GM19467 (cell line): ENCODE measurements around the gene FRMPD4.

Experiments used
- ATAC-seq: cut with Tn5 transposase; IDR thresholded peaks from one replicate; pipeline ENCODE4 v1.9.1; 2021; ENCODE audit warnings: mild to moderate bottlenecking, moderate library complexity; ENCODE audit not compliant: unreplicated experiment

FRMPD4 gene

DNA sequence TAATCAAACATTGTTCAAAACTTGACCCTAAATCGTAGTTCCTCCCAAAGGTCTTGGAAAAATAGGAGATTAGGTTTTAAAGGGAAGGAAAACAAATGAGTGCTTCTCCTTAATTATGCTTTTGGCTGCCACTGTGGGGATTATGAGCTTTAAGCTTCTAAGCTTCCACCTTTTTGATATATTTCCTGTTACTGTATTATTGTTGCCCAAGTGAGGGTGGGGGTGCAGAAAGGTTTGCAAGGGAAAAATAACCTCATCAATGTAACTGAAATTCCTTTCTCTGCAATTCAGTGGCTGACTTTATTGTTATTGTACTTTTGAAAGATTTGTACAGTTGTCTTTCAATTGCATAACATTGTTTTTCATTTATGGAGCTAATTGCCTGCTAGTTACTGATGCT, 285.1 kb downstream of the FRMPD4 start:
- no peak for ATAC-seq

DNA sequence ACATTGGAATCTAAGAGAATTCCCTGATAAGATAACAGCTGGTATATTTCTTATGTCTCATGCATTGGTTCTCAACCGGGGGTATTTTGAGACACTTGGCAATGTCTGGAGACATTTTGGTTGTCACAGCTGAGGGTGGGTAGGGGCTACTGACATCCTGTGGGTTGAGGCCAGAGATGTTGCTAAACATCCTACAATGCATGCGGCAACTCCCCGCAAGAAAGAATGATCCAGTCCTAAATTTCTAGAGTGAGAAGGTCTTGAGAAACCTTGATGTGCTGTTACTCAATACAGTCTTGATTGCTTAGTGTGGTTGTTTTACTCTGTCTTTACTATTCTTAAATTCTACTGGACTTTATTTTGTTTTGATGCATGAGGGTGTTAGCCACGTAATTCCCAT, 287.2 kb downstream of the FRMPD4 start:
- ATAC-seq = no peak

- ATAC-seq = no peak
Observed at GRCh38 chrX:12426420-12426819, 288.1 kb downstream of the FRMPD4 start.

DNA sequence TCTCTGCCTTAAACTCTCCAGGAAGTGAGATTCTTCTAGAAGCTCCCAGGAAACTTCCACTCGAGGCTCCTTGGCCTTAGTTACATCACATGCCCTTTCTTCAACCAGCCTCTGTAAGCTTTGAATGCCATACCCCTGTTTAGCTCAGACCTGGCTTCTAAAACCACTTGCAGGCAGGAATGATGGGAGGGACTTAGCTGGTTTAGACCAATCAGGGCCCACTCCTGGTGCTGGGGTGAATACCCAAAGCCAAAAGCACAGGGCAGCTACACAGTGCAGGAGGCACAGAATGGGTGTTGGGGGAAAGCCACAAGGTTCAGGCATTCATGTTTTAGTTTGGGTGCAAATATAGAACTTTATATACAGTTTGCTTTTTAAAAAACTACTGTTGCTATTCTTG, 296.2 kb downstream of the FRMPD4 start:
- ATAC-seq = no peak

DNA sequence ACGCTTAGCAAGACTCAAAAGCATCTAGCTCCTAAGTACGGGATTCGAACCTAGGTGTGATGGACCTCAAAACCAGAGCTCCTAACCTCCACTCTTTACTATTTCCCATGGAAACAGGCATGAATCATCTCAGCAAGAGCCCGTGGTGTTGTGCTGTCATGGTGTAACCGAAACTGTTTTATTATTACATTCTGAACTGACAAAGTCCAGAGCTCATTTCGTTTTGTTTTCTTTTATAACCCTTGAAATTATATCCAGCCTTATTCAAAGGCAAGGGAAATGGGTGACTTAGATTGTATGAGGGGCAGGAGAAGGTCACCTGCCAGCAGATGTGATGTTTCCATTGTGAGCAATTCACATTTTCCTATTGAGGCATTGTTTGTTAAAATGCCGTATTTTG, 301.1 kb downstream of the FRMPD4 start:
- no peak for ATAC-seq

GRCh38 chrX:12440246-12440645, 302.0 kb downstream of the FRMPD4 start:
- no peak for ATAC-seq

DNA sequence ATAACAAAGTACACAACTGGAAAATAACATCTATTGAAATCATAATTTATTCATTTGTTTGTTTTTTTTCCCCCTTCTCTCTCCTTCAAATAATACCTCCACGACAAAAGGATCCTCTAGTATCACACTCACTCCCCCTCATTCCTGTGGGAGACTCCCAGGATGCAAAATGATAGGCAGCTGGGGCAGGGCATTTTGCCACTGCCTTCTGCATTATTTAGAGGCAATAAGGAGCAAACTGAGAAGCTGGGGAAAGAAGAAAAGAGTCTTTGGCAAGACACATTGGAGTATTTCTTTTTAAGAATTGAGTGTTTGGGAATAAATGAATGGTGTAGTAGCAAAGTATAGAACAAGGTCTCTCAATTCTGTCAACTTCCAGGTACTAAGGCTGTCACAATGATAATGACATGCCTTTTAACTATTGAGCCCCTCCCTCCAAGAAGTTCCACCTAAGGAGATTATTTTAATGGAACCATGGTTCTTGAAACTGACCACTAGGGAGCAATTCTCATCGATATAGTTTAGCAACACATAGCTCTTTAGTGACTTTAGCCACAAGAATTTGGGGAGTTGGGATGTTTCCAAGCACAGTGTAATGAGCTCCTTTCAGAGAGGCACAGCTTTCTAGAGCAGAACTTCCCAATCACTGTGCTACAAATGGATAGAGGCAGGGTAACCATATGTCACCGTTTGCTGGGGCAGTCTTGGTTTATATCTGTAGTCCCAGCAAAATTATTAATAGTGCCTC, 303.3 kb downstream of the FRMPD4 start:
- ATAC-seq = no peak

GRCh38 chrX:12443534-12444098, 305.3 kb downstream of the FRMPD4 start:
- ATAC-seq = no peak

DNA sequence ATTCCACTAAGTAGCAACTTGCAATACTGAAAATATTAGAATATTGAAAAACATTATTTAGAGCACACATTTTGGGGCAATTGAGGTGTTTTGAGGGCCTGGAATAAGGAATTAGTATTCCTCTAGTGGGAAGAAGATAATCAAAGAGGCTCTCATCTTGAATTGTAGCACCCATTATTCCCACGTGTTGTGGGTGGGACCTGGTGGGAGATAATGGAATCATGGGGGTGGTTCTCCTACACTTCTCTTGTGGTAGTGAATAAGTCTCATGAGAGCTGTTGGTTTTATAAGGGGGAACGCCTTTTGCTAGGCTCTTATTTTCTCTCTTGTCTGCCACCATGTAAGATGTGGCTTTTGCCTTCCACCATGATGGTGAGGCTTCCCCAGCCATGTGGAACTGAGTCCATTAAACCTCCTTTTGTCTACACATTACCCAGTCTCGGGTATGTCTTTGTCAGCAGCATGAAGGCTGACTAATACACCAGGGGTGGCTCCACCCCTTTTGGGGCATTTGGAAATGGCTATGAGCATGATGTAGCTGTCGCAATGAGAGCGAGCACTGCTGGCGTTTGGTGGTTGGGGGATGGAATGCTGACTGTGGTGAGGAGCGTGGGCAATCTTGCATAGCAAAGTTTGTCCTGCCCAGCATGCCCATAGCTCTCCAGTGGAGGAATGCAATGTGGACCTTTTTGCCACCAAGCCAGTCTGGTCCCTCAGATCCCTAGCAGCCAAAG, 308.2 kb downstream of the FRMPD4 start:
- no peak for ATAC-seq

GRCh38 chrX:12447448-12448064, 309.3 kb downstream of the FRMPD4 start:
- ATAC-seq = no peak

DNA sequence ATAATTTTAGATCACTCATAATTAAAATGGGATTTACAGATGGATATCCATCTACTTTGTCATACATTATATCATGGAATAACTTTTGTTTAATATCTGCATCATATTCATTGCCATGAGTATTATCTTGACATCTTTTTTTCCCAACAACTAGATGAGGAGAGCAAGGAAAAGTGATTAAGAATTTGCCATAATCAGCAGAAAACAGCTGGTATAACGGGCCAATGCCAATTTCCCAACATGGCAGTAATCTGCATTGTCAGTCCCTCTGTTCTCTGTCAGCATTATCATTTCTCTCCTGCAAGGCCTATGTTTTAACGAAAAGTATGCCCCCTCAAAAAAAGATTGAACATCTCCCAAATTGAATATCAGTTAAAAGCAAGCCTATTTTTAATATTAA, 314.0 kb downstream of the FRMPD4 start:
- ATAC-seq = no peak

DNA sequence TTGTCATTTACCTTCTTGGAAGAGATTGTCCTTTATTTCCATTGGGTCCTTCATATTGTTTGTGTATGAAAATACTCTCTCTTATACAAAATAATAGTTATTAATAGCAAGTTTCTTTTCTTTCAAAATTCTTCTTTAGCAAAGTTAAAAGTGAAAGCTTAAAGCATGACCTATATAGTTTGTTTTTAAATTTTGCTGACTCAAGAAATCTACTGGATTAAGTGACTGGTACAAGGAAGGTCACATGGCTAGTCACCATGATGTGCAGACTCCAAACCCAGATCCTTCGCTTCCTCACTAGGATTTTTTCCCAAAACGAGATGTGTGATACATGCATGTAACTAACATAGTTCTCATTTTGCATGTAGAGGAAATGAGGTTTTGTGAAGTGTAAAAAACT, 322.7 kb downstream of the FRMPD4 start:
- ATAC-seq = no peak

DNA sequence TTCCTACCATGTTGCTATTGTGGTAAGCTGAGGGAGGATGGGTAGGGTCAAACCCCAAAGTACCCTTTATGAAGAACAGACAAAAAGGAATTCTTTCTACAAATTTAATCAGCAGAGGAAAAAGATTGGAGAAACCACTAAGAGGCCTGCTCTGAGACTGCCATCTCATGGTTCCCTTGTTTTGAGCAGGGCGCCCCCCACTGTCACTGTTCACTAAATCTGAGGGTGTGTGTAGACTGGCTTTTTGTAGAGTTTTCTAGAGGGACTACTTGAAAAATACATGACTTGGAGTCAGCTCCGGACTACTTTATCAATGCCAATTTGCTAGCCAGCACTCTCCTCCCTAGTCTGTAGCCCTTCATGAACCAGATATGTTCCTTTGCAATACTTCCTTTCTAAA, 324.8 kb downstream of the FRMPD4 start:
- no peak for ATAC-seq

DNA sequence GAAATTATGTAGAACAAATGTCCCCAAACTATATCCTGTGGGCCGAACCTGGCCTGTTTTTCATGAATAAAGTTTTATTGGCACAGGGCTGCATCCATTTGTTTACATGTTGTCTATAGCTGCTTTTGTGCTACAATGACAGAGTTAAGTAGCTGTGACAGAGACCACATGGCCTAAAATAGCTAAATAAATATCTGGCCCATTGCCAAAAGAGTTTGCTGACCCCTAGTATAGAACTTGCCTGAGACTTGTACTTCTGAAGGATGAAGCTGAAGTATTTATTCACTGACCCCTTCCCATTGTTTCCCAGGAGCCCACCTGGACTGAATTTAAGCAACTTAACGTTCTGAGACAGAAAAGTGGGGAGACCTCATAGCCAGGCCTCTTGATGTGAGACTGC, 325.6 kb downstream of the FRMPD4 start:
- ATAC-seq = no peak

- no peak for ATAC-seq
Observed at GRCh38 chrX:12467321-12467720, 329.0 kb downstream of the FRMPD4 start.

DNA sequence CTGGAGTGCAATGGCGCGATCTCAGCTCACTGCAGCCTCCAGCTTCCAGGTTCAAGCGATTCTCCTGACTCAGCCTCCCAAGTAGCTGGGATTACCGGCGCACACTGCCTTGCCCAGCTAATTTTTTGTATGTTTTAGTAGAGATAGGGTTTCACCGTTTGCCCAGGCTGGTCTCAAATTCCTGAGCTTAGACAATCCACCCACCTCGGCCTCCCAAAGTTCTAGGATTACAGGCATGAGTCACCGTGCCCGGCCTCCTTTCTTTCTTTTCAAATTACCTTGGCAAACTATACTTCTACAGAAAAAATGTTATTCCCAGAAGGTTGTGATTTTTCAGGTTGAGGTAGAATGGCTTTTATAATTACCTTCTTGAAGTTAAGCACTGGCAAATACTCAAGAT, 331.0 kb downstream of the FRMPD4 start:
- no peak for ATAC-seq

DNA sequence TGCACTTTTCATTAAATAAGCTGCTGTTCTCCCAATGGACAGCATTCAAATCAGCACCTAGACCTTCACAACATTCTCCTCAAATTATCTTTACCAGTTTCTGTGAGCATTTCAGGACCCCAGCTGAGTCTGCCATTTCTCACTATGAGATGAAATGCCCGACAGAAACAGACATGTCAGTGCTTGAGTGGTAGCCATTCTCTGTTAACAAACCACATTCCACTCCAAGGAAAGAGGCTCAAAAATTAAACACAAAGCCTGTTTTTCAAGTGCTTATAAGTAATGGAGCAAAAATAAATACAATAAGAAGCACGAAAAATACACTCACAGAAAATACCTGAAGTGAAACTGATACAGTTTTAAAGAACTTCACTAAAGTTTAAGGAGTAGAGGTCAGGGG, 332.8 kb downstream of the FRMPD4 start:
- ATAC-seq = no peak

GRCh38 chrX:12480956-12481355, 342.7 kb downstream of the FRMPD4 start:
- no peak for ATAC-seq

- ATAC-seq = no peak
Observed at GRCh38 chrX:12488220-12488619, 349.9 kb downstream of the FRMPD4 start.

DNA sequence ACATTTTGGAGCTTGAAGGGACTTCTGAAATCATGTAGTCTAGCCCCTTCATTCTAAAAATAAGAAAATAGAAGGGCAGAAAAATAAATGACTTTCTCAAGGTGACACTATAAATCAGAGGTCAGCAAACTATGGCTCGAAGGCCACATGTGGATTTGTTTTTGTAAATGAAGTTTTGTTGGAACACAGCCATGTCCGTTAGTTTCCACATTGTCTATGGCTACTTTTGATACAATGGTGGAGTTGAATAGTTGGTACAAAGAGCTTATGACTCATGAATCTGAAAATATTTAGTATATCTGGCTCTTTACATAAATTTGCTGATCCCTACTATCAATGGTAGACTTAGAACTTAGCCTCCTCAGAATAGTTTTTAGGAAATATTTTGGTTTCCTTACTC, 350.5 kb downstream of the FRMPD4 start:
- ATAC-seq = no peak

GRCh38 chrX:12489341-12489740, 351.1 kb downstream of the FRMPD4 start:
- no peak for ATAC-seq
